HG03103 (cell line): ENCODE data around the gene MITF.

ENCODE experiments used
- ATAC-seq: cut with Tn5 transposase; IDR thresholded peaks from one replicate; pipeline ENCODE4 v1.9.1; 2021; ENCODE audit warnings: low read depth; ENCODE audit not compliant: unreplicated experiment

The MITF gene, protein sequence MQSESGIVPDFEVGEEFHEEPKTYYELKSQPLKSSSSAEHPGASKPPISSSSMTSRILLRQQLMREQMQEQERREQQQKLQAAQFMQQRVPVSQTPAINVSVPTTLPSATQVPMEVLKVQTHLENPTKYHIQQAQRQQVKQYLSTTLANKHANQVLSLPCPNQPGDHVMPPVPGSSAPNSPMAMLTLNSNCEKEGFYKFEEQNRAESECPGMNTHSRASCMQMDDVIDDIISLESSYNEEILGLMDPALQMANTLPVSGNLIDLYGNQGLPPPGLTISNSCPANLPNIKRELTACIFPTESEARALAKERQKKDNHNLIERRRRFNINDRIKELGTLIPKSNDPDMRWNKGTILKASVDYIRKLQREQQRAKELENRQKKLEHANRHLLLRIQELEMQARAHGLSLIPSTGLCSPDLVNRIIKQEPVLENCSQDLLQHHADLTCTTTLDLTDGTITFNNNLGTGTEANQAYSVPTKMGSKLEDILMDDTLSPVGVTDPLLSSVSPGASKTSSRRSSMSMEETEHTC

DNA sequence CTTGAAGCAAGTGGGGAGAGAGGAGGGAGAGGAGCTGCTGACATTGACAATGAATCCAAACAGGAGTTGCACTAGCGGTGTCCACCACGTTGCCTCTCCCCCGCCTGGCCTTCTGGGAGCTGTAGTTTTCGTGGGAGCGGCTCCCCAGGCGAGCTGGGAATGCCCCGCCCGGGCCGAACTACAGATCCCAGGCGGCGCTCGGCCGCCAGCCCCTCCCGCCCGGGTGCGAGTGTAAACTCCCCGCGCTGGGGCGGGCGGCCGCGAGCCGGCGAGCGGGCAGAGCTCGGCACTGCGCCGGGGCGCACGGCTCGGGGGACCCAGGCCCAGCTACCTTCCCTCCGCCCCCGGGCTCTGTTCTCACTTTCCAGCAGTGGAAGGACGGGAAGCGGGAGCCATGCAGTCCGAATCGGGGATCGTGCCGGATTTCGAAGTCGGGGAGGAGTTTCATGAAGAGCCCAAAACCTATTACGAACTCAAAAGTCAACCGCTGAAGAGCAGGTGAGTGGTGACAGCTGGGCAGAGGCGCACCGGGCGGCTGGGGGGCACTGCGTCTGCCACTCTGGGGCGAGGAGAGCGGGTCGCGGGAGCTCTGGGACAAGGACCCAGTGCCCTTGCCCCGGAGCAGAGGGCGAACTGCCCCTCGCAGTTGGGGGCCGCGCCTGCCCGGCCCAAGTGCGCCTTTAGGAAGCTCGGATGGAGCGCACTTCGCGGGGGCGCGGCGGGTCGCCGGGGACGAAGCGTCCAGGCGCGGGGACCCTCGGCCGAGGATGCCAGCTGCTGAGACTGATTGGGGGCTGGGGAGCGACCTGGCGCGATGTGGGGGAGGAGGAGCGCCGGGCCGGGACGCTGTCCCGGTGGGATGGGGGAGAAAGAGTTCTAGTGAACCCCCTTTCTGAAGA lies at the start of gene MITF:
MITF (plus strand) TSS at position 261 of the 899 bp plus-strand sequence; CDS start at position 395, 134 bp downstream.
- ATAC-seq: peak; percentile 99

- ATAC-seq: no peak
Measured at GRCh38 chr3:69691860-69692259, 47.4 kb upstream of the MITF start.

DNA sequence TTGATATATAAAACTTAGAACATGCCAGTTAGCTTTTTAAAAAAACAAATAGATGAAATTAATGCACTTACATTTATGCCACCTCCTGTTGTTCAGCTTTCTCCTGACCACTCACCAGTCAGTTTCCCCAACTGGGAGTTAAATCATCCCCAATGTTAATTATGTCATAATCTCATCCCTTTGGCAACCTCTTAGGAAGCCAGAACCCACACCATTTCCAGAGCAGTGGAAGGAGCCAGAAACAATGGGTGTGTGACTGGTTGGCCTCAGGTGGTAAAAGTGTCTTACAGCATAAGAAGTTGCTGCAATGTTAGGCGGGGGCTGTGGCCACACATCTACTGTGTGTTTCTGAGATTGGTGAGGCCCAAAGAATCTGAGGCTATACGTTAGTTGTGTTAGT lies 46.5 kb upstream of the MITF start:
- ATAC-seq: no peak

DNA sequence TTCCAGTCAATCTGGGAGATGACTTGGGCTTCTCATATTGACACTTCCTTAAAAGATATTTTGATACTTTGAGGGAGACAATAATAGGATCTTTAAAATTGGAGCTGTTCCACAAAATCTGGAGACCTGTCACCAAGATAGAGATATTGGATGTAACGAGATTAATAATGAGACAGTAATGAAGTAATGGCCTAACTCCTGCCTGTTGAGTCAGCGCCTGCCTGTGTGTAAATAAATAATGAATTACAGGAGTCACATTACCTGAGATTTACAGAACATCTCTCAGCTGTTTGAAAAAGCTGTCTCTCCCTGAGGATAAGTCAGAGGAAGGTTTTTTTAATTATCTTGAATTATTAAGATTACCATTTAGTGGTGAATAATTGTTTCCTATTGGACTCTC lies 43.8 kb upstream of the MITF start:
- ATAC-seq: no peak

DNA sequence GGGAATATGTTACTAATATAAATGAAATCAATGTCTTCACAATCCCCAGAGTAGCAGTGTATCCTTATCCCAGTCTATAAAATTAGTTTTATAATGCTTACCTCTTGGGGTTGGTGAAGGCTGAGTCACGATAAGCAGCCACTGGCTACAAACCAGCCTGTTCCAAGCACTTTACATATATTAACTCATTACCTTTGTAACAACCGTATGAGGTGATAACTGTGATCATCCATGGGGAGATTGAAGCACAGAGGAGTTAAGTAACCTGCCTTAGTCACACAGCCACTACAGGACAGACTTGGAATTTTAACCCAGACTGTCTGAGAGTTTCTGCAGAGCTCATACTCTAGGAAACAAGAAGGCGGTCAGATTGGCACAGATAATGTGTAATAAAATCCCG lies 43.3 kb upstream of the MITF start:
- no peak for ATAC-seq

DNA sequence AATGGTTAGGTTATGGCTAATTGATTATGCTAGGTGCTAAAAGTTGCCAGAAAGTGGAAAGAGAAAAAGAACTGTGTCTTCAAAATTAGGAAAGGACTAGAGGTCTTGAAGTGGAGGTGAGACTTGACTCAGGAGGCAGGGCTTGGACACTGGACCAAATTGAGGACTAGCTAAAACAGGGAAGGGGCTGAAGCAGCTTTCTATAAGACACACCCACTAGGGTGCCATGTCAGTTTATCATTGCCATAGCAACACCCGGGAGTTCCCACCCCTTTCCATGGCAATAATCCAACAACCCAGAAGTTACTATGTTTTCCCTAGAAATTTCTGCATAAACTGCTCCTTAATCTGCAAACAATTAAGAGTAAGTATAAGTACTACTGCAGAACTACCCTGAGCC lies 42.9 kb upstream of the MITF start:
- ATAC-seq: no peak

DNA sequence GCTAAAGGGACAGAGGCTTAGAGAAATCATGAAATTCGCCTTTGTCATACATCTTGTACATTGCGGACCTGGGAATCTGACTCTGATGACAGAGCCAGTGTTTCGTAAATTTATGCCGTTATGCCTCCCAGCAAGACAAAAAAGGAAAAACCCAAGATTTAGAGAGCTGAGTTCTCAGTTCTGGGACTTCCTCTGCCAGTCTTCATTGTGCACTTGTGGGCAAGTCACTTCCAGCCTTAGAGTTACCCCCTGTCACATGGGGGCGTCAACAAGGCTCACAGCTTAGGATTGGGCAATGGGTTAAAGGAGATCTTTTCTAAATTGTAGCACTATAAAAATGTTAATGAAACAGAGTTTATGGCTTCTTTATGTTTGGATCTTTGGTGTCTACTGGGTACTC lies 41.9 kb upstream of the MITF start:
- ATAC-seq: no peak

DNA sequence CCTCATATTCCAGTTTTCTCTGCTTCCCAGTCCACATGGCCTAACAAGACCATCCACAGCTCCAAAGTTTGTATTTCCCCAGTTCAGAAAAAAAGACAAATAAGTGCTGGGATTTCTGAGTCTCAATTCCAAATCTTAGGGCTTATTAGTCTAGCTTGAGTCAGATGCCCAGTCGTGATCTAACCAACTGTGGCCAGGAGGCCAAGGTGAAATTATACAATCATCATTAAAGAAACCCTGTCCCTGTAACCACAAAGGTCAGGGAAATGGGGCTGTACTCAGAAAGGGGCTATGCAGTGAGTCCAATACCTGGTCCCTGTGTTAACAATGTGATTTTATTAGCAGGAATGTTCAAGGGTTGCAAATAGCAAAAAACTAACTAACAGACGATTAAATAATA lies 40.5 kb upstream of the MITF start:
- no peak for ATAC-seq

GRCh38 chr3:69699183-69699582 lies 40.1 kb upstream of the MITF start:
- ATAC-seq: no peak

DNA sequence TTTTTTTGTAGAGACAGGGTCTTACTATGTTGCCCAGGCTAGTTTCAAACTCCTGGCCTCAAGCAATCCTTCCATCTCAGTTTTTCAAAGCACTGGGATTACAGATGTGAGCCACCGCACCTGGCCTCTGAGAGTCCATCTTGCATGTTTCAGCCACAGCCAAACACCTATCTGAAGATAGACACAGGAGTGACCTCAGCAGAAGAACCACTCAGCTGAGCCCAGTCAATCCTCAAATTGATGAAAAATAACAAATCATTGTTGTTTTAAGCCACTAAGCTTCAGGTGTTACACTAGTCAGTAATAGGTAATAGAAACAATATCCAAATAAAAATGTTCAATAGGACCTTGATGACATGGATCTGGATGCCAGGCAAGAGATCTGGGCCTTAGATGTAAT lies 38.3 kb upstream of the MITF start:
- ATAC-seq: no peak

- no peak for ATAC-seq
Measured at GRCh38 chr3:69710153-69710977, 28.9 kb upstream of the MITF start.

DNA sequence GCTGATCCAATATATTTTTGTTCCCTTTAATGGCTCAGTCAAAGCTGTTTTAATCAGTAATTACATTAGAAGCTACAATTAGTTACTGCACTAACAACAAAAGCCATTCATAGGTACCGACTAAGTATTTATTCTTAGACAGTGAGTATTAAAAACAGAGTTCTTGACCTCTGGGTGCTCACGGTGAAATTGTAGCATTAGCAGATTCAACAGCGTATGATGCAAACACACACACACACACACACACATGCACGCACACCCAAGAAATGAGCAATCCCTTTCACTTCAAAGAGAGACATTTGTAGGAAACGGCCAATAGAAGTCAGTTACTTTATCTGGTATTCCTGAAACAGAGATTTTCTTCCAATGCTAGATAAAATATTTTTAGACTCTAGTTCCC lies 27.0 kb upstream of the MITF start:
- ATAC-seq: no peak

DNA sequence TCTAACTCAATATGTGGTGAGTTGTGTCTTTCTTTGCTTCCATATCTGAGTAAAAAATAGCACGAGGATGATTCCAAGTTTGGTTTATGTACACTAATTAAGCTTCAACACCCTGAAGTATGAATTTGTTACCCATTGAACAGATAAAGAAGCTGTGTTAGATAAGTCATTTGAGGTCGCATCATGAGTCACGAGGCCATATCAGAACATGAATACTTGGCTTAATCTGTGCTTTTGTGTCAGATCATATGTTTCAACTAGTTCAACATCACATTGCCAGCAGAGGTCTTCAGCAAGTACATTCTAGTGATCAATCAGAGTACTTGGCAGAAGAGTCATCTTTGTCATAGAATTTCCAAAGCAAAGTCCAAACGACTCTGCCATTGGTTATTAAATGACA lies 26.3 kb upstream of the MITF start:
- no peak for ATAC-seq

- ATAC-seq: no peak
Measured at GRCh38 chr3:69715204-69715603, 24.1 kb upstream of the MITF start.

- no peak for ATAC-seq
Measured at GRCh38 chr3:69716119-69716518, 23.1 kb upstream of the MITF start.

DNA sequence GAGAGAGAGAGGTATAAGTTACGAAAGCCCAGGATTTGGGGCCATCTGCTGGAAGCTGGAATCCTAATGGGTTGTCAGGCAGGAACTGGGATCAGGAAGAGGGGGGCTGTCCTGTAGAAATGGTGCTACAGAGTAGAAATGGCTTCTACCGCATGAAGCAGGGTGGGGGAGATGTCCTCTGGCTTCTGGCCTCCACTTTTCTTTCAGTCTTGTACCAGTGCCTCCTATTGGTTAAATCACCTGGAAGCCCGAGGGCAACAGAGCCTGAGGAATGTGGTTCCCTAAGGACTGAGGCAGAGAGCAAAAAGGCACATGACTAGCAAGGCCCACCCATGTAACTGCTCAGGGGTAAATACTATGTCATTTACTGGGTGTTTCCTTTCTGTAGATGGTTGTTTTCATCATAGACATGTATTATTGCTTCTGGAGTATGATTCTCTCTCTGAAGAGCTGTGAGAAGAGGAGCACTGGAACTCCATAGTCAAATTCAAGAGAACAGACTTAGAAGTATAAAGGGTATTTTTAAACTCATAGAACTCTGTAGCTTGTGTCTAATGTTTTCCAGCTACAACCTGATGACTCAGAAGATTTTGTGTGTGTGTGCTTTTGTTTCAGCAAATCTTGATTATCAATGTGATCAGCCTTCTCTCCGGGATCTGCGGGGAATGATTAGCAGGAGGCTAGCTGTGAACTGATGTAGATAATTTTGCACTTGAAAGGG lies 20.2 kb upstream of the MITF start:
- no peak for ATAC-seq

- ATAC-seq: no peak
Measured at GRCh38 chr3:69719587-69720122, 19.6 kb upstream of the MITF start.

DNA sequence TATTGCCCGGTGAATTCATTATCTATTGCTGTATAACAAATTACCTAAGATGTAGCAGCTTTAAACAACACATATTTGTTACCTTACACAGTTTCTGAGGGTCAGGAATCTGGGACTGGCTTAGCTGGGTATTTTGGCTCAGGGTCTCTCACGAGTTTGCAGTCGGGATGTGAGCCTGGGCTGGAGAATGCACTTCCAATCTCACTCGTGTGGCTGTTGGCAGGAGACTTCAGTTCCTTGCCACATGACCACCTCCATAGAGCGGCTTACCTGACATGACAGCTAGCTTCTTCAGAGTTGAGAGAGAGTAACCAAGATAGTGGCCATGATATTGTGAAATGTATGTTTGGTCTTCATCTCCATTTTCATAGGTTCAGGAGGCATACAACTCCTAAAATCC lies 18.4 kb upstream of the MITF start:
- ATAC-seq: no peak

GRCh38 chr3:69723389-69723788 lies 15.9 kb upstream of the MITF start:
- no peak for ATAC-seq
